Mesenchymal stem cell (in vitro differentiated cells and primary cell): ENCODE measurements around the gene RNF145.
A peak's percentile ranks its signal among the peaks of the same experiment; 100 is the strongest.
"Not testable (repeated sequence)": the region's sequence is repeated elsewhere in the genome, so short reads cannot be mapped to it uniquely, and the experiment has no call there.

Experiments used
- DNase-seq: peaks from one replicate; pipeline ENCODE4 v3.0.0-alpha.2; 2013
- H2AFZ ChIP-seq: one replicate; pipeline ENCODE4 v1.6.1; 2013; ENCODE audit warnings: low read depth, mild to moderate bottlenecking, control low read depth, inconsistent platforms, low read length, moderate library complexity
- H2AK5ac ChIP-seq: 2 replicates; pipeline ENCODE4 v1.6.1; 2013; ENCODE audit warnings: low read length, moderate library complexity, mild to moderate bottlenecking, inconsistent platforms; ENCODE audit not compliant: severe bottlenecking
- H2BK120ac ChIP-seq: one replicate; pipeline ENCODE4 v1.6.1; 2013; ENCODE audit warnings: low read depth, mild to moderate bottlenecking, inconsistent platforms, low read length, moderate library complexity
- H2BK12ac ChIP-seq, 2 experiments: one replicate each; pipeline ENCODE4 v1.6.1; 2013; ENCODE audit warnings: inconsistent platforms in 2 of 2, low read length in 2 of 2, mild to moderate bottlenecking in 2 of 2, moderate library complexity in 2 of 2, control low read depth in 1 of 2
- H2BK15ac ChIP-seq: one replicate; pipeline ENCODE4 v1.6.1; 2013; ENCODE audit warnings: mild to moderate bottlenecking, low read depth, inconsistent platforms; ENCODE audit not compliant: poor library complexity, severe bottlenecking
- H2BK5ac ChIP-seq: 2 replicates; pipeline ENCODE4 v1.6.1; 2013; ENCODE audit warnings: low read depth, mild to moderate bottlenecking, low read length, control low read depth, inconsistent platforms; ENCODE audit not compliant: poor library complexity, severe bottlenecking
- H3K14ac ChIP-seq, 2 experiments: one replicate each; pipeline ENCODE4 v1.6.1; 2013; ENCODE audit warnings: inconsistent platforms in 2 of 2, low read length in 2 of 2, control low read depth in 1 of 2, mild to moderate bottlenecking in 1 of 2, moderate library complexity in 1 of 2
- H3K18ac ChIP-seq, 2 experiments: one replicate each; pipeline ENCODE4 v1.6.1; 2013; ENCODE audit warnings: inconsistent platforms in 2 of 2, low read length in 2 of 2, control low read depth in 1 of 2, low read depth in 1 of 2, mild to moderate bottlenecking in 1 of 2
- H3K23ac ChIP-seq, 2 experiments: one replicate each; pipeline ENCODE4 v1.6.1; 2013; ENCODE audit warnings: inconsistent platforms in 2 of 2, low read length in 2 of 2, mild to moderate bottlenecking in 2 of 2, moderate library complexity in 2 of 2, control low read depth in 1 of 2
- H3K27ac ChIP-seq: 2 replicates; pipeline ENCODE4 v1.5.1; 2013; ENCODE audit warnings: mild to moderate bottlenecking, moderate library complexity, low read length, control low read depth, inconsistent platforms; ENCODE audit not compliant: poor library complexity, severe bottlenecking
- H3K27me3 ChIP-seq, 2 experiments: 2 replicates each; pipeline versions ENCODE4 v1.6.1 to v1.7.0; 2013; ENCODE audit warnings: low read length in 2 of 2, mild to moderate bottlenecking in 2 of 2, moderate library complexity in 2 of 2, control low read depth in 1 of 2, inconsistent platforms in 1 of 2; ENCODE audit not compliant: control insufficient read depth in 1 of 2, insufficient read depth in 1 of 2
- H3K36me3 ChIP-seq, 2 experiments: 2 replicates each; pipeline versions ENCODE4 v1.6.1 to v1.7.0; 2013; ENCODE audit warnings: low read length in 2 of 2, control low read depth in 1 of 2, inconsistent platforms in 1 of 2, low read depth in 1 of 2, mild to moderate bottlenecking in 1 of 2; ENCODE audit not compliant: insufficient read depth in 2 of 2, control insufficient read depth in 1 of 2
- H3K4ac ChIP-seq, 2 experiments: one replicate each; pipeline ENCODE4 v1.6.1; 2013; ENCODE audit warnings: inconsistent platforms in 2 of 2, low read length in 2 of 2, mild to moderate bottlenecking in 2 of 2, moderate library complexity in 2 of 2, control low read depth in 1 of 2, low read depth in 1 of 2
- H3K4me1 ChIP-seq: 2 replicates; pipeline ENCODE4 v1.6.1; 2013; ENCODE audit warnings: low read depth, low read length, control low read depth; ENCODE audit not compliant: control insufficient read depth, insufficient read depth
- H3K4me2 ChIP-seq: 2 replicates; pipeline ENCODE4 v1.6.1; 2013; ENCODE audit warnings: low read length, mild to moderate bottlenecking, inconsistent platforms; ENCODE audit not compliant: poor library complexity, severe bottlenecking
- H3K4me3 ChIP-seq, 2 experiments: 2 replicates each; pipeline versions ENCODE4 v1.5.1 to v1.7.0; 2013; ENCODE audit warnings: low read length in 2 of 2, mild to moderate bottlenecking in 2 of 2, control low read depth in 1 of 2, low read depth in 1 of 2; ENCODE audit not compliant: insufficient read depth in 1 of 2
- H3K79me1 ChIP-seq: replicated peaks from 2 replicates; pipeline ENCODE4 v1.6.1; 2013; ENCODE audit warnings: mild to moderate bottlenecking, control low read depth, low read length, inconsistent platforms; ENCODE audit not compliant: poor library complexity, severe bottlenecking
- H3K9ac ChIP-seq: 2 replicates; pipeline ENCODE4 v1.7.0; 2013; ENCODE audit warnings: mild to moderate bottlenecking, low read length, moderate library complexity
- H3K9me3 ChIP-seq: 2 replicates; pipeline ENCODE4 v1.7.0; 2013; ENCODE audit warnings: mild to moderate bottlenecking, low read length; ENCODE audit not compliant: control insufficient read depth
- H4K8ac ChIP-seq: one replicate; pipeline ENCODE4 v1.6.1; 2013; ENCODE audit warnings: inconsistent platforms, mild to moderate bottlenecking, low read length, moderate library complexity
- H4K91ac ChIP-seq: one replicate; pipeline ENCODE4 v1.6.1; 2013; ENCODE audit warnings: mild to moderate bottlenecking, low read length, inconsistent platforms
- WGBS: methylation state at CpG from one replicate; pipeline ENCODE4 v1.1.7; 2013; ENCODE audit warnings: mixed read lengths; 5-methylcytosine and 5-hydroxymethylcytosine counted together

RNF145 gene

DNA sequence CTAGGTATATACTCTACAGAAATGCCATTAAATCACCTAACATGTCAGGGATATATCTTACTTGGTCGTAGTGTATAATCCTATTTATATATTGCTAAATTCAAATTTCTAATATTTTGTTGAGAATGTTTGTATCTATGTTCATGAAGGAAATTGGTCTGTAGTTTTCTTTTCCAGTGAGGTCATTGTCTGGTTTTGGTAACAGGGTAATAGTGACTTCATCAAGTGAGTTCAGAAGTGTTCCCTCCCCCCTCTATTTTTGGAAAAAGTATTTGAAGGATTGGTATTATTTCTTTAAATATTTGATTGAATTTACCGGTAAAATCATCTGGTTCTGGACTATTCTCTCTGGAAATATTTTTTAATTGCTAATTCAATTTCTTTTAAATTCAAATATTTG, 86.2 kb downstream of the RNF145 start:
- Histone ChIP-seq H3K4me2 (no peak overlapping the region), H3K4me1 (no peaks in the 10 kb centered on the region), H3K9me3 (peaks cover 7% of the 10 kb centered on the region), H2AK5ac (no peak overlapping the region), H3K79me1 (no peaks in the 10 kb centered on the region), H4K91ac (no peak overlapping the region), H3K18ac (no peak overlapping the region), H3K9ac (no peak overlapping the region), H2AFZ (no peak overlapping the region), H4K8ac (no peak overlapping the region), H3K23ac (no peak overlapping the region), H3K36me3 (no peaks in the 10 kb centered on the region), H3K4me3 (no peak overlapping the region), H2BK15ac (no peak overlapping the region), H3K27ac (no peak overlapping the region), H2BK120ac (no peak overlapping the region), H2BK12ac (no peak overlapping the region), H3K4ac (no peak overlapping the region), H3K27me3 (no peaks in the 10 kb centered on the region), H2BK5ac (no peak overlapping the region), H3K14ac (no peak overlapping the region)
- no CpG with 5 or more reads among the region's 2 CpGs for WGBS
- DNase-seq: no peak

DNA sequence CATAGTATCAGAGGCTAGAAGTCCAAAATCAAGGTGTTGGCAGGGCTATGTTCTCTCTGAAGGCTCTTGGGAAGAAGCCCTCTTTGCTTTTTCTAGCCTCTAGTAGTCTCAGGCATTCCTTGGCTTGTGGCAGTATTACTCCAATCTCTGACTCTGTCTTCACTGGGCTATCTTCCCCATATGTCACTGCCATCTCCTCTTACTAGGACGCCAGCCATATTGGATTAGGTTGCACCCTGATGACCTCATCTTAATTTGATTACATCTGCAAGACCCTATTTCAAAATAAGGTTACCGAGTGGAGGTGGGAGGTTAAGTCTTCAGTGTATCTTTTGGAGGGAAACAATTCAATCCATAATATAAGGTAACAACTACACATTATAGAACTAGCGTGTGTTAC, 88.3 kb downstream of the RNF145 start:
- no peaks in the 10 kb centered on the region for H3K36me3 ChIP-seq
- H2BK15ac ChIP-seq: no peak overlapping the region
- H2AFZ ChIP-seq: no peak overlapping the region
- no peak for DNase-seq
- H2BK12ac ChIP-seq: no peak overlapping the region
- no peak overlapping the region for H2AK5ac ChIP-seq
- no peak overlapping the region for H4K8ac ChIP-seq
- no peak overlapping the region for H3K4me3 ChIP-seq
- no CpG with 5 or more reads among the region's 3 CpGs for WGBS
- H4K91ac ChIP-seq: no peak overlapping the region
- no peak overlapping the region for H3K4me2 ChIP-seq
- no peak overlapping the region for H3K23ac ChIP-seq
- H2BK120ac ChIP-seq: no peak overlapping the region
- H3K14ac ChIP-seq: no peak overlapping the region
- peak overlapping the region; percentile 52 for H3K9ac ChIP-seq
- no peak overlapping the region for H3K4ac ChIP-seq
- no peak overlapping the region for H3K27ac ChIP-seq
- no peaks in the 10 kb centered on the region for H3K79me1 ChIP-seq
- H3K18ac ChIP-seq: no peak overlapping the region
- H3K9me3 ChIP-seq: peaks cover 7% of the 10 kb centered on the region
- H2BK5ac ChIP-seq: no peak overlapping the region
- no peaks in the 10 kb centered on the region for H3K27me3 ChIP-seq
- no peaks in the 10 kb centered on the region for H3K4me1 ChIP-seq

DNA sequence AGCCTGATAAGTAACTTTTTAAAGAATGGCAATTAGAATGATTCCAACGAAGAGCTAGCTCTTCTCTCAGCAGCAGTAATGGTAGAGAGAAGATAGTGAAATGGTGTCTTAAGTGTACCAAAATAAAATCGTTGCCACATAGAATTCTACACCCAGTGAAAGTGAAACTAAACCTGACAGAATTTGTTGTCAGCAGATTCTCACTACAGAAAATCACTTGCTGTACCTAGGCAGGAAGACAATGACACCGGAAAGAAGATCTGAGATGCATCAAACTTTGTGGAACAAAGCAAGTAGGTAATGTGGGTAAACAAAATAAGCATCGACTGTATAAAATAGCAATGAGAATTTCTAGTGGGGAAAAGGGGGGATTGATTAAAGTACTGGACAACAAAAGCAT, 88.9 kb downstream of the RNF145 start:
- Histone ChIP-seq H2BK5ac (no peak overlapping the region), H3K23ac (no peak overlapping the region), H3K9me3 (peaks cover 5% of the 10 kb centered on the region), H4K8ac (no peak overlapping the region), H3K4me3 (peak overlapping the region in 1 of 2 experiments; percentile 41), H2BK120ac (no peak overlapping the region), H4K91ac (no peak overlapping the region), H3K36me3 (no peaks in the 10 kb centered on the region), H3K14ac (no peak overlapping the region), H2AFZ (no peak overlapping the region), H2BK12ac (no peak overlapping the region), H3K18ac (no peak overlapping the region), H3K4me1 (no peaks in the 10 kb centered on the region), H2AK5ac (no peak overlapping the region), H3K4me2 (no peak overlapping the region), H3K27me3 (no peaks in the 10 kb centered on the region), H3K27ac (no peak overlapping the region), H3K79me1 (no peaks in the 10 kb centered on the region), H3K4ac (no peak overlapping the region), H2BK15ac (no peak overlapping the region), H3K9ac (peak overlapping the region; percentile 52)
- DNase-seq: peak; percentile 22
- 92% methylated on average over 3 of the region's 4 CpGs for WGBS

DNA sequence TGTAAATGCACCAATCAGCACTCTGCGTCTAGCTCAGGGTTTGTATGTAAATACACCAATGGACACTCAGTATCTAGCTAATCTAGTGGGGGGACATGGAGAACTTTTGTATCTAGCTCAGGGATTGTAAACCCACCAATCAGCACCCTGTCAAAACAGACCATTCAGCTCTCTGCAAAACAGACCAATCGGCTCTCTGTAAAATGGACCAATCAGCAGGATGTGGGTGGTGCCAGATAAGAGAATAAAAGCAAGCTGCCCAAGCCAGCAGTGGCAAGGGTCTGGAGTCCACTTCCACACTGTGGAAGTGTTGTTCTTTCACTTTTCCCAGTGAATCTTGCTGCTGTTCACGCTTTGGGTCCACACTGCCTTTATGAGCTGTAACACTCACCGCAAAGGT, 89.5 kb downstream of the RNF145 start:
- not testable (repeated sequence) for H3K4me2 ChIP-seq, H3K23ac ChIP-seq, H3K4me1 ChIP-seq, H3K14ac ChIP-seq, H2AK5ac ChIP-seq, H2AFZ ChIP-seq, H3K4ac ChIP-seq, H3K9me3 ChIP-seq, DNase-seq, H4K8ac ChIP-seq, H3K79me1 ChIP-seq, H4K91ac ChIP-seq, H2BK12ac ChIP-seq, H3K27ac ChIP-seq, H2BK120ac ChIP-seq, H3K18ac ChIP-seq, H2BK15ac ChIP-seq, H2BK5ac ChIP-seq, H3K4me3 ChIP-seq, H3K36me3 ChIP-seq, H3K27me3 ChIP-seq
- 92% methylated on average over 3 of the region's 4 CpGs for WGBS
- peak overlapping the region; percentile 52 for H3K9ac ChIP-seq
